ENCODE data around the gene PRRT1.

PRRT1 gene

GRCh38 chr6:32132110-32132509 lies 19.6 kb downstream of the PRRT1 start:
- no peak overlapping the region for H3K4ac ChIP-seq (ENCODE audit: low read depth in 1 of 2, low read length in 2 of 2)
- H2BK12ac ChIP-seq (ENCODE audit: low read length in 2 of 2): no peak overlapping the region
- no peak overlapping the region for H3K27ac ChIP-seq (ENCODE audit: low read length, poor library complexity, severe bottlenecking)
- H3K4me3 ChIP-seq (ENCODE audit: insufficient read depth in 1 of 2, low read depth in 1 of 2, low read length in 2 of 2): no peak overlapping the region
- H3K18ac ChIP-seq (ENCODE audit: low read depth in 1 of 2, low read length in 2 of 2): no peak overlapping the region
- no peak overlapping the region for H2BK120ac ChIP-seq (ENCODE audit: low read depth, low read length)
- H4K91ac ChIP-seq (ENCODE audit: low read length): no peak overlapping the region
- H3K79me1 ChIP-seq (replicated peaks; ENCODE audit: low read length, poor library complexity, severe bottlenecking): peaks cover 21% of the 10 kb centered on the region
- H3K27me3 ChIP-seq (ENCODE audit: control insufficient read depth in 1 of 2, insufficient read depth in 1 of 2, low read length in 2 of 2): peaks cover 0 to 6% of the 10 kb centered on the region in 2 experiments
- no peak overlapping the region for H4K8ac ChIP-seq (ENCODE audit: low read length)
- no peak overlapping the region for H2AK5ac ChIP-seq (ENCODE audit: low read length, severe bottlenecking)
- no peak overlapping the region for H3K23ac ChIP-seq (ENCODE audit: low read length in 2 of 2)
- no peak overlapping the region for H2BK5ac ChIP-seq (ENCODE audit: low read depth, low read length, poor library complexity, severe bottlenecking)
- H3K9me3 ChIP-seq (ENCODE audit: control insufficient read depth, low read length): no peaks in the 10 kb centered on the region
- no peak overlapping the region for H2BK15ac ChIP-seq (ENCODE audit: low read depth, poor library complexity, severe bottlenecking)
- H3K4me2 ChIP-seq (ENCODE audit: low read length, poor library complexity, severe bottlenecking): no peak overlapping the region
- H3K9ac ChIP-seq (ENCODE audit: low read length): no peak overlapping the region
- no peak overlapping the region for H3K14ac ChIP-seq (ENCODE audit: low read length in 2 of 2)
- H2AFZ ChIP-seq (ENCODE audit: low read depth, low read length): no peak overlapping the region
- H3K36me3 ChIP-seq (ENCODE audit: control insufficient read depth in 1 of 2, insufficient read depth in 2 of 2, low read depth in 1 of 2, low read length in 2 of 2): no peaks in the 10 kb centered on the region
- DNase-seq: no peak
- peaks cover 19% of the 10 kb centered on the region for H3K4me1 ChIP-seq (ENCODE audit: control insufficient read depth, insufficient read depth, low read depth, low read length)

DNA sequence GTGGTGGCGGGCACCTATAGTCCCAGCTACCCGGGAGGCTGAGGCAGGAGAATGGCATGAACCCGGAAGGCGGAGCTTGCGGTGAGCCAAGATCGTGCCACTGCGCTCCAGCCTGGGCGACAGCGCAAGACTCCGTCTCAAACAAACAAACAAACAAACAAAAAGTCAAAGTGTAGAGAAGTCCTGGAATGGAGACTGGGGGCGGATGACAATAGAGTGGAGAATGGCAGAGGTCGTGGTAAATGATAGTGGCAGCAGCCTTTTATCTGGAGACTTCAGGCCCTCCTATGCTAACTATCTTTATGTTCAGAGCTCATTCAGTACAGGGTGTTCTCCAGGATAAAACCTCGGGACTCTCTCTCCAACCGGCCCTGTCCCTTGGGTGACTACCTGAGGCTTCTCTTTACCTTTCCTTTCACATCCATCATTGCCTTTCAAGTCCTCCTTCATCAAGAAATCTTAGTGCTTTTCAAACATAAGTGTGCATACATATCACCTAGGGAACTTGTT lies 20.2 kb downstream of the PRRT1 start:
- H3K9me3 ChIP-seq (ENCODE audit: control insufficient read depth, low read length): no peaks in the 10 kb centered on the region
- no peak overlapping the region for H2AFZ ChIP-seq (ENCODE audit: low read depth, low read length)
- peaks cover 27% of the 10 kb centered on the region for H3K79me1 ChIP-seq (replicated peaks; ENCODE audit: low read length, poor library complexity, severe bottlenecking)
- H3K36me3 ChIP-seq (ENCODE audit: control insufficient read depth in 1 of 2, insufficient read depth in 2 of 2, low read depth in 1 of 2, low read length in 2 of 2): peaks cover 0 to 6% of the 10 kb centered on the region in 2 experiments
- H3K23ac ChIP-seq (ENCODE audit: low read length in 2 of 2): no peak overlapping the region
- H3K14ac ChIP-seq (ENCODE audit: low read length in 2 of 2): no peak overlapping the region
- no peak overlapping the region for H2AK5ac ChIP-seq (ENCODE audit: low read length, severe bottlenecking)
- H2BK120ac ChIP-seq (ENCODE audit: low read depth, low read length): no peak overlapping the region
- no peak for DNase-seq
- no peak overlapping the region for H2BK12ac ChIP-seq (ENCODE audit: low read length in 2 of 2)
- no peak overlapping the region for H3K27ac ChIP-seq (ENCODE audit: low read length, poor library complexity, severe bottlenecking)
- H3K4ac ChIP-seq (ENCODE audit: low read depth in 1 of 2, low read length in 2 of 2): no peak overlapping the region
- H2BK5ac ChIP-seq (ENCODE audit: low read depth, low read length, poor library complexity, severe bottlenecking): no peak overlapping the region
- peaks cover 0 to 6% of the 10 kb centered on the region in 2 experiments for H3K27me3 ChIP-seq (ENCODE audit: control insufficient read depth in 1 of 2, insufficient read depth in 1 of 2, low read length in 2 of 2)
- no peak overlapping the region for H3K4me2 ChIP-seq (ENCODE audit: low read length, poor library complexity, severe bottlenecking)
- H2BK15ac ChIP-seq (ENCODE audit: low read depth, poor library complexity, severe bottlenecking): no peak overlapping the region
- no peak overlapping the region for H4K91ac ChIP-seq (ENCODE audit: low read length)
- H3K9ac ChIP-seq (ENCODE audit: low read length): no peak overlapping the region
- no peak overlapping the region for H4K8ac ChIP-seq (ENCODE audit: low read length)
- peaks cover 22% of the 10 kb centered on the region for H3K4me1 ChIP-seq (ENCODE audit: control insufficient read depth, insufficient read depth, low read depth, low read length)
- no peak overlapping the region for H3K18ac ChIP-seq (ENCODE audit: low read depth in 1 of 2, low read length in 2 of 2)
- H3K4me3 ChIP-seq (ENCODE audit: insufficient read depth in 1 of 2, low read depth in 1 of 2, low read length in 2 of 2): no peak overlapping the region
- 99% methylated on average over 6 of the region's 14 CpGs for WGBS

DNA sequence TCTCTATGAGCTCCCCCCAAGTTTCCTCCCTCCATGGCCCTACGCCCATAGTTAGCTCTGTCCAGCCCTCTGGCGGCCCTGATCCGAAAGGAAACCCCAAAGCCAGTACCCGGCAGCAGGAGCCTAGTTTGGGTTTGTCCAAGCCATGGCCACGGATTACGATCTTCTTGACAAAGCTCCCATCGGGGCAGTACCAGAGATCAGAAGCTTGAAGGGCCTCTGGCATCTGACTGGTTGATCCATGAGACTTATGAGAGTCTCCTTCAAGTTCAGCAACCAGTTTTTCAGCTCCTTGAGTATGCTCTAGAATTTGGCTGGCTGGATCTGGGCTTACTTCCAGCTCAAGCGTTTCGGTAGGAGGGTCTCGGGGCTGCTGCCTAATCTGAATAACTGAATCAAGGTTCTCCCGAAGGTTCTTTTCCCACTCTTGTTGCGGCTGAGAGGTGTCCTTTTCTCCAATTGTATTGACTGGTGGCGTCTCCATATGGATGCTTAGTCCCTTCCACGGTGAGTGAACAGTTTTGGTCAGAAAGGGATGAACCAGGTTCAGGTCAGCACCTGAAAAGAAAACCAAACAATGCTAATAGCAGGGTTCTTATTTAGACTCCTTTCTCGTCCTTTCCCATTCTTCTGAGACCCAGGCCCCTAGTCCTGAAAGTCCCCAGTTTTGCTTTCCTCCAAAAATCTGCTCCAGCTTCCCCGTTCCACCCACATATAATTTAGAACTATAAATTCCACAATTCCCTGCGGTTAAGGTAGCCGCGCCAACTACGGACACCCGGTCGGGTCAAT lies 22.2 kb downstream of the PRRT1 start:
- Histone ChIP-seq H3K27me3 (ENCODE audit: control insufficient read depth in 1 of 2, insufficient read depth in 1 of 2, low read length in 2 of 2) (peaks cover 0 to 3% of the 10 kb centered on the region in 2 experiments), H3K4ac (ENCODE audit: low read depth in 1 of 2, low read length in 2 of 2) (peak overlapping the region in 1 of 2 experiments; percentile 72), H3K36me3 (ENCODE audit: control insufficient read depth in 1 of 2, insufficient read depth in 2 of 2, low read depth in 1 of 2, low read length in 2 of 2) (peaks cover 6 to 25% of the 10 kb centered on the region in 2 experiments), H4K91ac (ENCODE audit: low read length) (no peak overlapping the region), H2BK15ac (ENCODE audit: low read depth, poor library complexity, severe bottlenecking) (peak overlapping the region; percentile 48), H2AK5ac (ENCODE audit: low read length, severe bottlenecking) (peak overlapping the region; percentile 4), H3K9me3 (ENCODE audit: control insufficient read depth, low read length) (no peaks in the 10 kb centered on the region), H3K23ac (ENCODE audit: low read length in 2 of 2) (no peak overlapping the region), H3K9ac (ENCODE audit: low read length) (peak overlapping the region; percentile 99), H3K79me1 (replicated peaks; ENCODE audit: low read length, poor library complexity, severe bottlenecking) (peaks cover 36% of the 10 kb centered on the region), H2AFZ (ENCODE audit: low read depth, low read length) (no peak overlapping the region), H2BK5ac (ENCODE audit: low read depth, low read length, poor library complexity, severe bottlenecking) (peak overlapping the region; percentile 79), H3K4me2 (ENCODE audit: low read length, poor library complexity, severe bottlenecking) (peak overlapping the region; percentile 84), H3K18ac (ENCODE audit: low read depth in 1 of 2, low read length in 2 of 2) (peak overlapping the region; percentile 49 to 82), H3K4me3 (ENCODE audit: insufficient read depth in 1 of 2, low read depth in 1 of 2, low read length in 2 of 2) (peak overlapping the region; percentile 75 to 91), H3K4me1 (ENCODE audit: control insufficient read depth, insufficient read depth, low read depth, low read length) (peaks cover 22% of the 10 kb centered on the region), H3K27ac (ENCODE audit: low read length, poor library complexity, severe bottlenecking) (peak overlapping the region; percentile 71), H2BK120ac (ENCODE audit: low read depth, low read length) (peak overlapping the region; percentile 64), H2BK12ac (ENCODE audit: low read length in 2 of 2) (peak overlapping the region; percentile 51 to 93), H3K14ac (ENCODE audit: low read length in 2 of 2) (no peak overlapping the region), H4K8ac (ENCODE audit: low read length) (peak overlapping the region; percentile 91)
- no peak for DNase-seq
- 48% methylated on average over 21 of the region's 22 CpGs for WGBS

- H2BK5ac ChIP-seq (ENCODE audit: low read depth, low read length, poor library complexity, severe bottlenecking): no peak overlapping the region
- H3K4me3 ChIP-seq (ENCODE audit: insufficient read depth in 1 of 2, low read depth in 1 of 2, low read length in 2 of 2): peak overlapping the region in 1 of 2 experiments; percentile 91
- DNase-seq: no peak
- WGBS: 96% methylated on average over 13 of the region's 13 CpGs
- peaks cover 22% of the 10 kb centered on the region for H3K4me1 ChIP-seq (ENCODE audit: control insufficient read depth, insufficient read depth, low read depth, low read length)
- H3K4ac ChIP-seq (ENCODE audit: low read depth in 1 of 2, low read length in 2 of 2): peak overlapping the region in 1 of 2 experiments; percentile 2
- H2BK15ac ChIP-seq (ENCODE audit: low read depth, poor library complexity, severe bottlenecking): peak overlapping the region; percentile 15
- peaks cover 0 to under 1% of the 10 kb centered on the region in 2 experiments for H3K27me3 ChIP-seq (ENCODE audit: control insufficient read depth in 1 of 2, insufficient read depth in 1 of 2, low read length in 2 of 2)
- H3K4me2 ChIP-seq (ENCODE audit: low read length, poor library complexity, severe bottlenecking): no peak overlapping the region
- H3K36me3 ChIP-seq (ENCODE audit: control insufficient read depth in 1 of 2, insufficient read depth in 2 of 2, low read depth in 1 of 2, low read length in 2 of 2): peaks cover 13 to 32% of the 10 kb centered on the region in 2 experiments
- peak overlapping the region; percentile 4 for H2AK5ac ChIP-seq (ENCODE audit: low read length, severe bottlenecking)
- H3K9me3 ChIP-seq (ENCODE audit: control insufficient read depth, low read length): no peaks in the 10 kb centered on the region
- H3K14ac ChIP-seq (ENCODE audit: low read length in 2 of 2): no peak overlapping the region
- H3K18ac ChIP-seq (ENCODE audit: low read depth in 1 of 2, low read length in 2 of 2): no peak overlapping the region
- no peak overlapping the region for H3K23ac ChIP-seq (ENCODE audit: low read length in 2 of 2)
- H2AFZ ChIP-seq (ENCODE audit: low read depth, low read length): no peak overlapping the region
- H3K27ac ChIP-seq (ENCODE audit: low read length, poor library complexity, severe bottlenecking): no peak overlapping the region
- peak overlapping the region; percentile 99 for H3K9ac ChIP-seq (ENCODE audit: low read length)
- peak overlapping the region; percentile 9 for H2BK120ac ChIP-seq (ENCODE audit: low read depth, low read length)
- H3K79me1 ChIP-seq (replicated peaks; ENCODE audit: low read length, poor library complexity, severe bottlenecking): peaks cover 41% of the 10 kb centered on the region
- H2BK12ac ChIP-seq (ENCODE audit: low read length in 2 of 2): peak overlapping the region; percentile 47 to 51
- H4K8ac ChIP-seq (ENCODE audit: low read length): peak overlapping the region; percentile 94
- H4K91ac ChIP-seq (ENCODE audit: low read length): peak overlapping the region; percentile 6
Measured at GRCh38 chr6:32128751-32129296, 22.9 kb downstream of the PRRT1 start.

Measured in mesenchymal stem cell (in vitro differentiated cells and primary cell).